NCI-H1436 treated with DMSO at 0.1 percent for 48 hours (cell line): ENCODE results near the gene SLC39A2.
"Not testable (repeated sequence)": the region's sequence is repeated elsewhere in the genome, so short reads cannot be mapped to it uniquely, and the experiment has no call there.

Source experiments
- DNase-seq: peaks from one replicate; lab custom pipeline; 2025; lab: John Stamatoyannopoulos, UW

Gene SLC39A2

GRCh38 chr14:21025371-21026273, 26.5 kb downstream of the SLC39A2 start:
- no peak for DNase-seq

GRCh38 chr14:21026274-21026987, 27.3 kb downstream of the SLC39A2 start:
- no peak for DNase-seq

GRCh38 chr14:21026988-21027315, 27.9 kb downstream of the SLC39A2 start:
- no peak for DNase-seq

GRCh38 chr14:21029917-21030316, 30.8 kb downstream of the SLC39A2 start, which contains the start of gene TPPP2:
TSS of gene TPPP2 (plus strand) at chr14:21030217. CDS start at chr14:21030582, 365 bp downstream.
- no peak for DNase-seq

DNA sequence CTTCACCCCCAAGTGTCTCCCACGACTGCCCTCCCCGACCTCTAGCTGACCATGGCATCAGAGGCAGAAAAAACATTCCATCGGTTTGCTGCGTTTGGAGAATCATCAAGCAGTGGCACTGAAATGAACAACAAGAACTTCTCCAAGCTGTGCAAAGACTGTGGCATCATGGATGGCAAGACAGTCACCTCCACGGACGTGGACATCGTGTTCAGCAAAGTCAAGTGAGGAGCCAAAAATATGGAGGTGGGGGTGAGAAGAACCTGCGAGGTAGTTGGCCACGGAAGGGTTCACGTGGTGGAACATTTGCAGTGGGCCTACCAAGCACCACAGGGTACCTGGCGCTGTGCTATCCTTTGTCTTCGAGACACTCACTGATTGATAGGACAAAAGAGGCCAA, 31.4 kb downstream of the SLC39A2 start:
- no peak for DNase-seq

DNA sequence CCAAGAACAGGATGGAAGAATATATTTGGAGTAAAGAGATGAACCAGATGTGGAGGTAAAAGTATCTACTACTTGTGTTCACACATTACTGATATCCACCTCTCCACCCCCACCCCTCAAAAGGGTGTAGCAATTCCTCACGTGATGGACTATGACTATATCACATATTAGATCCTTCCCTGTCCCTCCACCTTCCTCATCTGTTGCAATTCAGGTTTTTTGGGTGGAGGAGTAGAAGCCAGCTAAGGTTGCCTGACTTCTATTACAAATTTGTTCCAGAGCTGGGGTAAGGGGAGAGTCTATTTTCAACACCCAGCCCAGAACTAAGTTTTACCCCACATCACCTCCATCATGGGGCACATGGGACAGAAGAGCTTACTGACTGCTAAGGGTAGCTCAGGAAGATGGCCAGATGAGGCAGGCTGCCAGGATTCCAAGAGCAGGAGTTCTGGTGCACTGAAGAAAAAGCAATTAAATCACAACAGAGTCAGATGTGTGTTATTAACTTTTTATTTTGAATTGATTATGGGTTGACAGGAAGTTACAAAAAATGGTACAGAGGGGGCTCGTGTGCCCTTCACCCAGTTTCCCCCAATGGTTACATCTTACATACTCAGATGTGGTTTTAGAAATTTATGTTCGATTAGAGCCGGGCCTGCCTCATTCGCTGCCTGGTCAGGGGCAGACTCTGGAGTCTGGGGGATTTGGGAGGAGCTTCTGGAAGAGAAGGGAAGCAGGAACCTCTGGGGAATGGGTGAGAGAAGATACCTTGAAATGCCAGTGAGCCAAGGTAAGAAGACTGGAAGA, 33.4 kb downstream of the SLC39A2 start:
- no peak for DNase-seq

DNA sequence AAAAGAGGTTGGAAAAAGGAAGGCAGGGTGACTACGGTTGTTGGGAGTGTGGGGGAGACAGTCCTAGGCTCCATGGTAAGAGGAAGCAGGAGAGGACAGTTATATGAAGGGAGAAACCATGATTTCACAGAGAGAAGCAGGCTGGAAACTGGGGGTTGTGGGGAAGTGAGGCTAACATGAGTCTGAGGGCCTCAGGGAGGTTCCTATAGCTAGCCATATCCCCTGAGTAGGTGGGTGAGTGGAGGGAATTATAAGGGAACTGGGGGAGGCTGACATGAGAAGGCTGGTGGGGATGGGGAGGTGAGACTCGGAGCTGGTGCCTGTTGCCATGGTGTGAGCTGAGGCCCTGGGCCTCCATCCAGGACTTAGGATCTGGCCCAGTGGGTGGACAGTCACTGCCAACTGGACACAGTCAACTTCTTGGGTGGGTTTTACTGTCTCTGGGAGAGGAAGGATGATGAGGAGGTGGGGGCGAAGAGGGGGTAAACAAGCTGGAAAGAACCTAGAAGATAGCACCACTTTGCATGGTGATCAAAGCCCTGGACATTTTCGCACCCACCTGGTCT, 34.1 kb downstream of the SLC39A2 start:
- DNase-seq = no peak

DNA sequence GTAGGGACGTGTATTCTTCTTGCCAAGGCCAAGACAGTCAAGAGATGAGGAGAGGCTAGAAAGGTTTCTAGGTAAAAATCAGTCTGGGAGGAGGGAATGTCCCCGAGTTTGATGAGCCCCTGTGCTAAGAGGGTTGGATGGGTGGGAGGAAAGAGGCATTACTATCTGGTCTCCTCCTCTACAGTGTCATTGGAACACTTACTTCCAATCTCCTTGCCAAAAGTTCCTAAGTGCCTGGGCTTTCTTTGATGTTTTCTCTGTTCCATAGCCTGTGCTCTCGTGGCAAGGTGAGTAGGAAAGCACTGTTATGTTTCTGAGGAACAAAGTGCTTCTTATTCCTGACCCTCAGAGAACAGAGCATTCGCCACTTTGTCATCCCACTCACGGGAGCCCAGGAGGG, 35.6 kb downstream of the SLC39A2 start, which contains the start of gene RNASE13:
RNASE13 (minus strand) TSS at position 101 of the 400 bp plus-strand sequence. CDS start 519 bp downstream, outside the sequence.
- DNase-seq = no peak

DNA sequence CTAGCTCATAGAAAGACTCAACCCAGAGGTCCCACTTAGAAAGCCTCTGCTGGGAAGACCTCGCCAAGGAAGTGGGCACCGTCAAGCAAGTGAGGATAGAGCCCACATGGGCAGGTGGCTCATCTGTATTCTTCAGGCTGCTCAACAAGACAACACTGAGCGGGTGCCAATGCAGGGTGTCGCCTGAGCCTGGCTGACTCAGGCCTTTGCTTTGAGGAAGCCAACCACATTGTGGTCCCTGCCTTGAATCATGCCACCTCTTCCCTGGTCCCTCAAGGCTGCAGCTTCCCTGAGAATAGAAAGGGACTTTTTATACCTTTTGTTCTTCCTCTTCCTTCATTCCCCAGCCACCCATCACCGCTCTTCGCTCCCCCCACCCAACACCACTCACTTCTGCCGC, 37.7 kb downstream of the SLC39A2 start:
- DNase-seq = no peak

DNA sequence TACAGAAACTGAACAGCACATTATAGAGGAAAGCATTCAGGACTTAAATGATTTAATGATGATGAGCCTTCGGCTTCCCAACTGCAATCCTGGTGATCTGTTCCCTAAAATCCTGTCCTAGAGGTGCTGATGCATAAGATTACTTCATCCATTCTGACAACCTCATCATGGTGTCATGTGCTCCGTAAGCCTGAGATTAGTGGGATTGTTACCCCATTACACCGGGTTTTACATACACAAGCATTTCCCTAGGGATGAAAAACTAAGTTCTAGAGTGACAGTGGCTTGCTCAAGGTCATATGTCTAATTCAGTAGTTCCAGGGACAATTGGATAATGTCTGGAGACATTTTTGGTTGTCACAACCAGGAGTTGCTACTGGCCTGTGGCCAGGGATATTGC, 38.1 kb downstream of the SLC39A2 start:
- DNase-seq = no peak

DNA sequence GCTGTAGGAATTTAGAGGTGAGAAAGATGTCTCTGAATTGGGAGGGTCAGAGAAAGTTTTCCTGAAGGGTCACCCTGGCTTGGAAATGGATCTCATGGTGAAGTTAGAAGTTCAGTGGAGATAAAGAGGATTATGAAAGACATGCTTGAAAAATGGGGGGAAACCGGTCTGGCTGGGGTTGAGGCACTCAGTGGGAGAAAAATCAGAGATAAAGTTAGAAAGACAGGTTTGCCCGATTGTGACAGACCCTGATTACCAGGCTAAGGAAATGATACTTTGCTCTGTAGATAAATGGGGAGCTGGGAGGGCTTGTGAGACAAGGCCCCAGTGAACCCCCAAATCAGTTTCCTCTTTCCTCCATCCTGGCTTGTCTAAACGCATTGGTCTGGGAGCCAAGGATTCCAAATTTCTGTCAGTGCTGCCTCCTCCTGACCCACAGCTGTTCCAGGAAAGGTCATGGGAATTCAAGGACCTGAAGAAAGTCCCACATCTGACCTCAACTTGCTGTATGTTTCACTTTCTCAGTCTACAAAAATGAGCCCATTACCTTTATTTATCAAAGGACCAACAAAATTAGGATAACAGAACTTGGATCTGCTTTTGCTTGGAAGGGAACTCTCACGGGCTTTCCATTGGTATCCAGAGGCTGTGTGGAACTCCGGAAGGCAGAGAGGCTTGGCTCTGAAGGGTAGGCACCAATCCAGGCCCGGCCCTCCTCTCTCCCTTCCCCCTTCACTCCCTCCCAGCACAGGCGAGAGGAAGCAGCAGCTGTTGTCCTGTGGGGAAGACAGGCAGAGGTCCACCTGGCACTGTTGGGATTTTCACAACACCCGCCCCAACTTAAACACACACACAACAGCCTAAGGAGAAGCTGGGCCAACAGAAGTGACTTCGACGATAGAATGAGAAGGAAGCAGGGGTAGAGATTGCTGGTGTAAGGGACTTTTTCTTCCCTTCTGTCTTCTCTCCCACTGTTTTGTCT, 39.6 kb downstream of the SLC39A2 start:
- DNase-seq = no peak

GRCh38 chr14:21039585-21040369, 40.7 kb downstream of the SLC39A2 start:
- no peak for DNase-seq

- DNase-seq = no peak
These were observed 41.4 kb downstream of the SLC39A2 start for GRCh38 chr14:21040370-21040925.

DNA sequence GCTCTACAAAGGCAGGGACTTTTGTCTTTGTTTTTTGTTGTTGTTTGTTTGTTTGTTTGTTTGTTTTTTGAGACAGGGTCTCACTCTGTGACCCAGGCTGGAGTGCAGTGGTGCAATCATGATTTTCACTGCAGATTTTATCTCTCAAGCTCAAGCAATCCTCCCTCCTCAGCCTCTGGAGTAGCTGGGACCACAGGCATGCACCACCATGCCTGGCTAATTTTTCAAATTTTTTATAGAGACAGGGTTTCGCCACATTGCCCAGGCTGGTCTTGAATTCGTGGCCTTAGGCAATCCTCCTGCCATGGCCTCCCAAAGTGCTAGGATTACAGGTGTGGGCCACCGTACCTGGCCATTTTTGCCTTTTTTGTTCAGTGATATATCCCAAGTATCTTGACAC, 41.8 kb downstream of the SLC39A2 start:
- DNase-seq = not testable (repeated sequence)

- no peak for DNase-seq
These were observed 42.8 kb downstream of the SLC39A2 start, which contains the start of gene RNASE7 for GRCh38 chr14:21041676-21042433. TSS of gene RNASE7 (plus strand) at chr14:21042362. CDS start at chr14:21042993, 631 bp downstream.

DNA sequence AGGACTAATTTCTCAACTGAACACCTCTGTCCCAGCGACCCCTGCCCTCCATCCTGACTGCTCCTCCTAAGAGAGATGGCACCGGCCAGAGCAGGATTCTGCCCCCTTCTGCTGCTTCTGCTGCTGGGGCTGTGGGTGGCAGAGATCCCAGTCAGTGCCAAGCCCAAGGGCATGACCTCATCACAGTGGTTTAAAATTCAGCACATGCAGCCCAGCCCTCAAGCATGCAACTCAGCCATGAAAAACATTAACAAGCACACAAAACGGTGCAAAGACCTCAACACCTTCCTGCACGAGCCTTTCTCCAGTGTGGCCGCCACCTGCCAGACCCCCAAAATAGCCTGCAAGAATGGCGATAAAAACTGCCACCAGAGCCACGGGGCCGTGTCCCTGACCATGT, 43.8 kb downstream of the SLC39A2 start:
- no peak for DNase-seq

DNA sequence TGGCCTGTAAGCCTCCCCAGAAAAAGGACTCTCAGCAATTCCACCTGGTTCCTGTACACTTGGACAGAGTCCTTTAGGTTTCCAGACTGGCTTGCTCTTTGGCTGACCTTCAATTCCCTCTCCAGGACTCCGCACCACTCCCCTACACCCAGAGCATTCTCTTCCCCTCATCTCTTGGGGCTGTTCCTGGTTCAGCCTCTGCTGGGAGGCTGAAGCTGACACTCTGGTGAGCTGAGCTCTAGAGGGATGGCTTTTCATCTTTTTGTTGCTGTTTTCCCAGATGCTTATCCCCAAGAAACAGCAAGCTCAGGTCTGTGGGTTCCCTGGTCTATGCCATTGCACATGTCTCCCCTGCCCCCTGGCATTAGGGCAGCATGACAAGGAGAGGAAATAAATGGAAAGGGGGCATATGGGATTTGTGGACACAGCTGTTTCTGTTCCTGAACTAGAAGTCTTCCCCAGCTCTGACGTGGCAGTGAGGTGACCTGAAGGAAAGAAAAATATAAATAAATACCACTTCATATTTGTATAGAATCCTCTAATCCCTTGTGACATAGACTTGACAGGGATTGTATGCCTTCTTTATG, 44.4 kb downstream of the SLC39A2 start:
- no peak for DNase-seq

DNA sequence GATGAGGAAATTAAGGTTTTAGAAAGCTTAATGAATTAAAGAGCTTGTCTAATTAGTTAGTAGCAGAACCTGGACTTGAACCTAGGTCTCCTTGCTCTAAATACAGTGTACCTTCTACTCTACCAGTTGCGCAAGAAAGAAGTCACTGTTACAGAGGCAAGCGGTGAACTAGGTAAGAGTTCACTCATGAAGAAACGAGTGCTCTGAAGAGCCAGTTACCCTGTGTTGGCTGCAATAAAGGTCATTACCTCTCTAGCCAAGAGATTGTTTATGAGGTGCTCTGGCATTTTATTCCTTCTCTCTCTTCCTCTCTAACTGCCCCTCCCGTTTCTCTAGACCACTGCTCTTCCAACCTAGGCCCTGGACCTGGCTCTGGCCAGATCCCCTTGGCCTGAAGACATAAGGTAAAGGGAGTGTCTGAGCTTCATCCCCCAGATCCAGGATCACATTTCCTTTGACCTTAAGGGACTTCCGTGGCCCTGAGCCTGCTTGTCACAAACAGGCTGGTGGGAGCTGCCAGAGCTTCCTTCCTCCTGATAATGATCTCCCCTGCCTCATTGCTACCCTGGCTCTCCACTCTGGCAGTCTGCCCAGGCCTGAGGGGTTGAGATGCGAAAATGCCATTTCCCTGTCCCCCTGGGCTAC, 45.0 kb downstream of the SLC39A2 start:
- no peak for DNase-seq
